Gastroesophageal sphincter (tissue), 3 donors: ENCODE measurements around the gene VWA3B.

Experiments
- EP300 ChIP-seq: sonication (generic); formaldehyde crosslinking; IDR thresholded peaks from one replicate; pipeline ENCODE4 v1.6.1; 2017; ENCODE audit warnings: antibody characterized with exemption, mild to moderate bottlenecking
- POLR2A ChIP-seq, 2 donors: fragments of 450-650 bp; IDR thresholded peaks; one replicate each; pipeline ENCODE4 v1.6.1; 2017; ENCODE audit warnings: antibody characterized with exemption in 2 of 2, mild to moderate bottlenecking in 2 of 2, moderate library complexity in 1 of 2
- POLR2AphosphoS5 ChIP-seq: sonication (generic); formaldehyde crosslinking; IDR thresholded peaks from one replicate; pipeline ENCODE4 v1.6.1; 2017; ENCODE audit warnings: antibody characterized with exemption
- TF ChIP-seq, protein P1 (sequence below), 4 experiments: fragments of 200-600 bp in 2 of 4; fragments of 450-650 bp in 2 of 4; sonication (generic) in 1 of 4; IDR thresholded peaks; one replicate each; pipeline ENCODE4 v1.5.1; 2017 to 2019; ENCODE audit warnings: antibody characterized with exemption in 4 of 4, mild to moderate bottlenecking in 2 of 4, moderate library complexity in 2 of 4

GRCh38 chr2:98093146-98093545 is 6.2 kb downstream of the VWA3B start:
- TF ChIP-seq, protein P1, sequence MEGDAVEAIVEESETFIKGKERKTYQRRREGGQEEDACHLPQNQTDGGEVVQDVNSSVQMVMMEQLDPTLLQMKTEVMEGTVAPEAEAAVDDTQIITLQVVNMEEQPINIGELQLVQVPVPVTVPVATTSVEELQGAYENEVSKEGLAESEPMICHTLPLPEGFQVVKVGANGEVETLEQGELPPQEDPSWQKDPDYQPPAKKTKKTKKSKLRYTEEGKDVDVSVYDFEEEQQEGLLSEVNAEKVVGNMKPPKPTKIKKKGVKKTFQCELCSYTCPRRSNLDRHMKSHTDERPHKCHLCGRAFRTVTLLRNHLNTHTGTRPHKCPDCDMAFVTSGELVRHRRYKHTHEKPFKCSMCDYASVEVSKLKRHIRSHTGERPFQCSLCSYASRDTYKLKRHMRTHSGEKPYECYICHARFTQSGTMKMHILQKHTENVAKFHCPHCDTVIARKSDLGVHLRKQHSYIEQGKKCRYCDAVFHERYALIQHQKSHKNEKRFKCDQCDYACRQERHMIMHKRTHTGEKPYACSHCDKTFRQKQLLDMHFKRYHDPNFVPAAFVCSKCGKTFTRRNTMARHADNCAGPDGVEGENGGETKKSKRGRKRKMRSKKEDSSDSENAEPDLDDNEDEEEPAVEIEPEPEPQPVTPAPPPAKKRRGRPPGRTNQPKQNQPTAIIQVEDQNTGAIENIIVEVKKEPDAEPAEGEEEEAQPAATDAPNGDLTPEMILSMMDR (IDR thresholded peaks at IDR 0.05) = no peak
- TF ChIP-seq POLR2A (IDR thresholded peaks at IDR 0.05) = no peak
- no peak for TF ChIP-seq EP300
- no peak for TF ChIP-seq POLR2AphosphoS5
